HepG2 (cell line): ENCODE results near the gene CBFA2T2. TPM values are rescaled to one million over a fixed set of nuclear protein-coding genes. Genes with fewer than 3 reads are reported as not detected.

Source experiments
- ATAC-seq: fragments of 200-7000 bp; cut with Tn5 transposase; 3 replicates; pipeline ENCODE4 v1.9.1; 2020; ENCODE audit warnings: mild to moderate bottlenecking, moderate library complexity
- BruUV-seq: library from RNA; stranded (reverse); fragments of 400-500 nt; replicated peaks from 2 replicates; lab custom pipeline; 2021; lab: Mats Ljungman, UMichigan
- CTCF ChIA-PET: fragments of 300-600 bp; formaldehyde crosslinking; extraction: SDS; loops from one replicate; lab custom pipeline; 2021; ENCODE audit warnings: low total read pairs, inconsistent platforms, low intra/inter-chr PET ratio; lab: Yijun Ruan, JAX
- POLR2A ChIA-PET: fragments of 350-600 bp; sonication (Branson Sonifier 250); formaldehyde crosslinking; loops from one replicate; lab custom pipeline; 2020; ENCODE audit warnings: antibody characterized with exemption, inconsistent platforms; lab: Yijun Ruan, JAX
- DNase-seq: peaks from one replicate; pipeline ENCODE4 v3.0.0-alpha.2; 2015; ENCODE audit warnings: low spot score
- FAIRE-seq: peaks from 3 replicates; lab custom pipeline; 2011; peaks lifted over from hg19 to GRCh38; lab: Jason Lieb, UNC
- H2AFZ ChIP-seq: one replicate; pipeline ENCODE4 v1.6.1; 2011; ENCODE audit warnings: low read length, inconsistent platforms
- H3K27ac ChIP-seq: fragments of 300-600 bp; 3 replicates; pipeline ENCODE4 v1.8.0; 2011; ENCODE audit warnings: mixed run types, mild to moderate bottlenecking, mixed read lengths, low read length, inconsistent platforms; ENCODE audit not compliant: insufficient read depth; ENCODE audit errors: extremely low read length
- H3K27me3 ChIP-seq, 2 experiments: fragments of 200-600 bp in 1 of 2; 2 replicates in 1 of 2; 3 replicates in 1 of 2; pipeline versions ENCODE4 v1.6.0 to v1.8.0; 2011; ENCODE audit warnings: low read length in 2 of 2, mild to moderate bottlenecking in 2 of 2, moderate library complexity in 2 of 2, inconsistent platforms in 1 of 2; ENCODE audit not compliant: insufficient read depth in 2 of 2, control insufficient read depth in 1 of 2
- H3K36me3 ChIP-seq, 2 experiments: fragments of 200-600 bp in 1 of 2; replicated peaks in 1 of 2; 2 replicates in 1 of 2; 3 replicates in 1 of 2; pipeline versions ENCODE4 v1.5.1 to v1.8.0; 2011; ENCODE audit warnings: low read length in 2 of 2, inconsistent platforms in 1 of 2; ENCODE audit not compliant: insufficient read depth in 2 of 2, control insufficient read depth in 1 of 2
- H3K4me1 ChIP-seq: 2 replicates; pipeline ENCODE4 v1.5.1; 2012; ENCODE audit warnings: low read length, inconsistent platforms; ENCODE audit not compliant: insufficient read depth
- H3K4me2 ChIP-seq: 2 replicates; pipeline ENCODE4 v1.6.0; 2011; ENCODE audit warnings: low read depth, low read length, inconsistent platforms
- H3K4me3 ChIP-seq, 3 experiments: fragments of 200-600 bp in 1 of 3; sonication (generic), shearing (Covaris generic) in 1 of 3; replicated peaks in 1 of 3; 2 replicates each; pipeline ENCODE4 v1.5.1; 2011 to 2016; ENCODE audit warnings: low read length in 3 of 3, inconsistent platforms in 2 of 3, low read depth in 2 of 3, mild to moderate bottlenecking in 2 of 3, control low read depth in 1 of 3, mixed read lengths in 1 of 3; ENCODE audit not compliant: insufficient read depth in 1 of 3
- H3K79me2 ChIP-seq: one replicate; pipeline ENCODE4 v1.6.1; 2011; ENCODE audit warnings: low read length, inconsistent platforms; ENCODE audit not compliant: insufficient read depth
- H3K9ac ChIP-seq: 2 replicates; pipeline ENCODE4 v1.6.0; 2011; ENCODE audit warnings: mild to moderate bottlenecking, low read depth, low read length, inconsistent platforms; ENCODE audit not compliant: insufficient read depth
- H3K9me3 ChIP-seq: 2 replicates; pipeline ENCODE4 v1.5.1; 2012; ENCODE audit warnings: mild to moderate bottlenecking, low read length
- H4K20me1 ChIP-seq: 2 replicates; pipeline ENCODE4 v1.6.0; 2011; ENCODE audit warnings: inconsistent platforms, mild to moderate bottlenecking, low read length, moderate library complexity; ENCODE audit not compliant: insufficient read depth
- BRCA1 ChIP-seq: sonication (generic); formaldehyde crosslinking; IDR thresholded peaks from 2 replicates; pipeline ENCODE4 v1.4.0; 2020; ENCODE audit warnings: missing genetic modification reagents
- FOXA1 ChIP-seq, 2 experiments: fragments of 450-650 bp in 1 of 2; sonication (generic) in 1 of 2; formaldehyde crosslinking in 1 of 2; IDR thresholded peaks; 2 replicates each; pipeline versions ENCODE4 v1.4.0 to v1.6.1; 2016 to 2020; ENCODE audit warnings: missing genetic modification reagents in 1 of 2
- FOXC1 ChIP-seq: sonication (generic); formaldehyde crosslinking; IDR thresholded peaks from 2 replicates; pipeline ENCODE4 v1.8.0; 2022; ENCODE audit warnings: mild to moderate bottlenecking, missing genetic modification reagents, borderline replicate concordance
- GABPB1 ChIP-seq: IDR thresholded peaks from 2 replicates; pipeline ENCODE4 v1.6.1; 2016; ENCODE audit warnings: mild to moderate bottlenecking, missing genetic modification reagents, moderate library complexity, missing compliant biosample characterization
- IKZF4 ChIP-seq: sonication (generic); formaldehyde crosslinking; IDR thresholded peaks from 2 replicates; pipeline ENCODE4 v1.5.1; 2020; ENCODE audit warnings: borderline replicate concordance, mild to moderate bottlenecking, low read depth, missing genetic modification reagents; ENCODE audit errors: not compliant biosample characterization
- PHF20 ChIP-seq: sonication (generic); formaldehyde crosslinking; IDR thresholded peaks from 2 replicates; pipeline ENCODE4 v1.5.0; 2020; ENCODE audit warnings: mild to moderate bottlenecking, missing genetic modification reagents
- PHF21A ChIP-seq: sonication (generic); formaldehyde crosslinking; IDR thresholded peaks from 2 replicates; pipeline ENCODE4 v1.5.0; 2020; ENCODE audit warnings: mild to moderate bottlenecking, missing genetic modification reagents
- SAFB2 ChIP-seq: sonication (generic); formaldehyde crosslinking; IDR thresholded peaks from 2 replicates; pipeline ENCODE4 v1.5.1; 2020; ENCODE audit warnings: missing genetic modification reagents, low read depth, mild to moderate bottlenecking, borderline replicate concordance
- SALL2 ChIP-seq: sonication (generic); formaldehyde crosslinking; IDR thresholded peaks from 2 replicates; pipeline ENCODE4 v1.8.1; 2023; ENCODE audit warnings: mild to moderate bottlenecking, missing genetic modification reagents, inconsistent platforms
- SIX4 ChIP-seq: sonication (generic); formaldehyde crosslinking; IDR thresholded peaks from 2 replicates; pipeline ENCODE4 v1.4.0; 2020; ENCODE audit warnings: missing genetic modification reagents
- SRSF1 ChIP-seq: fragments of 200-400 bp; formaldehyde crosslinking; optimal IDR thresholded peaks from 2 replicates; pipeline ENCODE3; 2017; ENCODE audit warnings: mild to moderate bottlenecking, low read depth, low read length, moderate library complexity
- YEATS4 ChIP-seq: sonication (generic); formaldehyde crosslinking; IDR thresholded peaks from 2 replicates; pipeline ENCODE4 v1.4.0; 2020; ENCODE audit warnings: missing genetic modification reagents, borderline replicate concordance
- ZBTB21 ChIP-seq: sonication (generic); formaldehyde crosslinking; IDR thresholded peaks from 2 replicates; pipeline ENCODE4 v1.4.0; 2020; ENCODE audit warnings: missing genetic modification reagents
- ZEB1 ChIP-seq: IDR thresholded peaks from 2 replicates; pipeline ENCODE4 v1.6.1; 2012; ENCODE audit warnings: mild to moderate bottlenecking, low read depth, inconsistent platforms; ENCODE audit not compliant: insufficient replicate concordance
- ZFP1 ChIP-seq: IDR thresholded peaks from 2 replicates; pipeline ENCODE4 v1.6.1; 2016
- ZNF12 ChIP-seq: sonication (generic); formaldehyde crosslinking; IDR thresholded peaks from 2 replicates; pipeline ENCODE4 v1.5.0; 2020; ENCODE audit warnings: missing genetic modification reagents
- ZNF251 ChIP-seq: sonication (generic); formaldehyde crosslinking; IDR thresholded peaks from 2 replicates; pipeline ENCODE4 v1.9.0; 2021; ENCODE audit warnings: mild to moderate bottlenecking, missing genetic modification reagents
- ZNF264 ChIP-seq: sonication (generic); formaldehyde crosslinking; IDR thresholded peaks from 2 replicates; pipeline ENCODE4 v1.4.0; 2020; ENCODE audit warnings: missing genetic modification reagents
- ZNF33B ChIP-seq: sonication (generic); formaldehyde crosslinking; IDR thresholded peaks from 2 replicates; pipeline ENCODE4 v1.5.1; 2020; ENCODE audit warnings: mild to moderate bottlenecking, missing genetic modification reagents
- ZNF383 ChIP-seq: sonication (generic); formaldehyde crosslinking; IDR thresholded peaks from 2 replicates; pipeline ENCODE4 v1.4.0; 2020; ENCODE audit warnings: missing genetic modification reagents, mild to moderate bottlenecking, borderline replicate concordance
- ZNF607 ChIP-seq: sonication (generic); formaldehyde crosslinking; IDR thresholded peaks from 2 replicates; pipeline ENCODE4 v1.5.1; 2020; ENCODE audit warnings: missing genetic modification reagents, mild to moderate bottlenecking, borderline replicate concordance
- WGBS: methylation state at CpG from one replicate; pipeline ENCODE4 v1.1.6; 2017; ENCODE audit warnings: low lambda C conversion rate; 5-methylcytosine and 5-hydroxymethylcytosine counted together
- in situ Hi-C: cut with HindIII; loops from 2 replicates; pipeline ENCODE4 v1.10.0; 2017; ENCODE audit warnings: low pct_unique_long_range_greater_than_20kb; ENCODE audit not compliant: extremely low pct_ligation_motif_present
- intact Hi-C: fragments of 100-400 bp; cut with micrococcal nuclease; formaldehyde crosslinking; loops from one replicate; pipeline ENCODE4 v1.10.0; 2022; ENCODE audit not compliant: unreplicated experiment
- polyA plus RNA-seq, 8 experiments: library from polyadenylated mRNA; depleted of rRNA in 3 of 8; stranded (reverse) in 7 of 8; unstranded in 1 of 8; fragments of >200 nt; fragmentation: Illumina TruSeq in 4 of 8; extraction: Trizol in 4 of 8; gene quantifications; 2 replicates each; pipeline versions ENCODE4 v1.2.1 to v1.2.3, GENCODE V29; 2011 to 2016; ENCODE audit warnings: low read depth in 4 of 8, missing spikeins in 1 of 8, mixed read lengths in 1 of 8; ENCODE audit not compliant: insufficient read depth in 1 of 8
- total RNA-seq, 5 experiments: library from RNA; depleted of rRNA; stranded (reverse); fragments of >200 nt; fragmentation: Illumina TruSeq; extraction: Trizol; gene quantifications; 2 replicates each; pipeline ENCODE4 v1.2.3, GENCODE V29; 2016; ENCODE audit warnings: low read depth in 1 of 5
- TF ChIP-seq, protein P1 (sequence below): sonication (generic); formaldehyde crosslinking; IDR thresholded peaks from 2 replicates; pipeline ENCODE4 v1.5.0; 2020; ENCODE audit warnings: missing genetic modification reagents
- TF ChIP-seq, protein P2 (sequence below): IDR thresholded peaks from 2 replicates; pipeline ENCODE4 v1.6.1; 2016; ENCODE audit warnings: missing genetic modification reagents, missing compliant biosample characterization

CBFA2T2 gene
- total and polyA plus RNA-seq, 2 of the 13 experiments (the other 11 are each of a cell fraction or from before 2014, with no cell fraction given), result 6.3 to 21.2 TPM

DNA sequence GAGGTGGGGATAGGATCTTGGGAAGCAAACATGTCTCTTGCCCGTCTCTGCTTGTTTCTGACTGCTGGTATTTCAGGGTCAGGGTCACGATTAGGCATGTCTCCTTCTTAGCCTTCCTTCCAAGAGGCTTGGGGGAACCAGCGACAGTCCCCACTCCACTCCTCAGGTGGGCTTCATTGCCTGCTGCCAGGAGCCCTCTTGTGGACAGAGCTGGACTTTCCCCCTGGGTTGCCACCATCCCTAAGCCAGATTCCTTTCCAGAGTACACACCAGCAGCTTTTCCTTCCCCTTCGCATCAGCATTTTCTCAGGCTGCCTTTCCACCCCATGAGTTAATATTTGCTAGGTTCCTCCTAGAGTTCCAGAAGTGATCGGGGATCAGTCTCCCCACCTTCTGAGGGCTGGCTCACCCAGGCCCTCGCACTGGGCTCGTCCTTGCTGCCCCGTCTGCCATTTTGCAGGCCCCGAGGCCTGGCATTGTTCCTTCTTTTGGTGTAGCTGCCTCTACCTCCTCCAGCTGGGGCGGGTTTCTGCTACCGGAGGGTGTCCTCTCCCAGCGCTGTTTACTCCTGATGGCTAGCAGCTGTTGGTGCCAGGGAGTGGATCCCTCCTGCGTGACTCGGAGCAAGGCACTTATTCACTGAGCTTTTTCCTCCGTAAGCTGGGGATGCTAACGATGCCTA is 163.5 kb downstream of the CBFA2T2 start:
- FAIRE-seq (peak; percentile 82), DNase-seq (peak; percentile 75), ATAC-seq (peak; percentile 73)
- in situ Hi-C loops, result loop anchor here (5.0 kb wide), 1 partner anchor 191 kb away; no protein-coding TSS in a partner anchor
- H3K4me3 ChIP-seq, result no peak overlapping the region
- no peaks in the 10 kb centered on the region for H4K20me1 ChIP-seq
- no peak overlapping the region for H2AFZ ChIP-seq
- no peaks in the 10 kb centered on the region for H3K9me3 ChIP-seq
- whole genome bisulfite sequencing, result 57% methylated on average over 16 of the region's 16 CpGs
- no peak overlapping the region for H3K9ac ChIP-seq
- peaks cover 12 to 19% of the 10 kb centered on the region in 2 experiments; a peak in 4 of 5 replicates for H3K36me3 ChIP-seq
- BruUV-seq, result no TSS peak
- no peaks in the 10 kb centered on the region for H3K79me2 ChIP-seq
- no peak overlapping the region for H3K4me2 ChIP-seq
- H3K4me1 ChIP-seq, result peaks cover 37% of the 10 kb centered on the region
- ChIA-PET CTCF (interaction anchor here (0.6 to 4.7 kb wide), 7 partner anchors 33 to 259 kb away, joined by 3 to 53 read pairs (median 4); partner anchors contain the start of gene ZNF341), POLR2A (interaction anchor here (0.8 to 2.2 kb wide), 6 partner anchors 10 to 164 kb away, joined by 3 to 24 read pairs (median 4); partner anchors contain the start of genes CBFA2T2 and ZNF341)
- intact Hi-C loops, result loop anchor here (2.0 to 5.0 kb wide), 2 partner anchors 136 to 197 kb away; no protein-coding TSS in a partner anchor
- H3K27ac ChIP-seq, result no peak overlapping the region
- no peaks in the 10 kb centered on the region for H3K27me3 ChIP-seq
- TF ChIP-seq SALL2 (CRISPR knock-in tag), result peak; percentile 65
- TF ChIP-seq SIX4, result no peak
- no peak; the same call in 1 of the 2 replicates for TF ChIP-seq SAFB2
- TF ChIP-seq ZFP1, result no peak; the same call in 1 of the 2 replicates
- TF ChIP-seq ZNF33B (CRISPR knock-in tag), result no peak
- TF ChIP-seq ZNF251 (CRISPR knock-in tag), result no peak
- peak; percentile 16; the same call in 1 of the 2 replicates for TF ChIP-seq ZNF264 (CRISPR knock-in tag)
- TF ChIP-seq IKZF4, result peak; percentile 22
- TF ChIP-seq ZNF383 (CRISPR knock-in tag), result no peak
- 0 out of 2 replicates have a peak, but pooled peaks have one; percentile 7 for TF ChIP-seq ZBTB21 (CRISPR knock-in tag)
- TF ChIP-seq, protein P1, sequence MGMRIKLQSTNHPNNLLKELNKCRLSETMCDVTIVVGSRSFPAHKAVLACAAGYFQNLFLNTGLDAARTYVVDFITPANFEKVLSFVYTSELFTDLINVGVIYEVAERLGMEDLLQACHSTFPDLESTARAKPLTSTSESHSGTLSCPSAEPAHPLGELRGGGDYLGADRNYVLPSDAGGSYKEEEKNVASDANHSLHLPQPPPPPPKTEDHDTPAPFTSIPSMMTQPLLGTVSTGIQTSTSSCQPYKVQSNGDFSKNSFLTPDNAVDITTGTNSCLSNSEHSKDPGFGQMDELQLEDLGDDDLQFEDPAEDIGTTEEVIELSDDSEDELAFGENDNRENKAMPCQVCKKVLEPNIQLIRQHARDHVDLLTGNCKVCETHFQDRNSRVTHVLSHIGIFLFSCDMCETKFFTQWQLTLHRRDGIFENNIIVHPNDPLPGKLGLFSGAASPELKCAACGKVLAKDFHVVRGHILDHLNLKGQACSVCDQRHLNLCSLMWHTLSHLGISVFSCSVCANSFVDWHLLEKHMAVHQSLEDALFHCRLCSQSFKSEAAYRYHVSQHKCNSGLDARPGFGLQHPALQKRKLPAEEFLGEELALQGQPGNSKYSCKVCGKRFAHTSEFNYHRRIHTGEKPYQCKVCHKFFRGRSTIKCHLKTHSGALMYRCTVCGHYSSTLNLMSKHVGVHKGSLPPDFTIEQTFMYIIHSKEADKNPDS (CRISPR knock-in tag), result no peak; the same call in 1 of the 2 replicates
- no peak for TF ChIP-seq ZEB1
- TF ChIP-seq FOXC1 (CRISPR knock-in tag), result peak; percentile 81
- TF ChIP-seq YEATS4, result no peak
- TF ChIP-seq BRCA1, result no peak
- TF ChIP-seq PHF21A (CRISPR knock-in tag), result no peak
- TF ChIP-seq GABPB1, result peak; percentile 30; the same call in 1 of the 2 replicates
- no peak for TF ChIP-seq SRSF1
- no peak for TF ChIP-seq ZNF12
- TF ChIP-seq ZNF607 (CRISPR knock-in tag), result no peak
- TF ChIP-seq, protein P2, sequence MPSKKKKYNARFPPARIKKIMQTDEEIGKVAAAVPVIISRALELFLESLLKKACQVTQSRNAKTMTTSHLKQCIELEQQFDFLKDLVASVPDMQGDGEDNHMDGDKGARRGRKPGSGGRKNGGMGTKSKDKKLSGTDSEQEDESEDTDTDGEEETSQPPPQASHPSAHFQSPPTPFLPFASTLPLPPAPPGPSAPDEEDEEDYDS (CRISPR knock-in tag), result peak; percentile 27; the same call in 1 of the 2 replicates
- TF ChIP-seq FOXA1 (IDR thresholded peaks at IDR 0.05), result no peak
- peak; percentile 44 for TF ChIP-seq FOXA1 (CRISPR knock-in tag; IDR thresholded peaks at IDR 0.05)
- no peak for TF ChIP-seq PHF20
